ENCODE measurements around the gene DPH3.

DPH3 gene

DNA sequence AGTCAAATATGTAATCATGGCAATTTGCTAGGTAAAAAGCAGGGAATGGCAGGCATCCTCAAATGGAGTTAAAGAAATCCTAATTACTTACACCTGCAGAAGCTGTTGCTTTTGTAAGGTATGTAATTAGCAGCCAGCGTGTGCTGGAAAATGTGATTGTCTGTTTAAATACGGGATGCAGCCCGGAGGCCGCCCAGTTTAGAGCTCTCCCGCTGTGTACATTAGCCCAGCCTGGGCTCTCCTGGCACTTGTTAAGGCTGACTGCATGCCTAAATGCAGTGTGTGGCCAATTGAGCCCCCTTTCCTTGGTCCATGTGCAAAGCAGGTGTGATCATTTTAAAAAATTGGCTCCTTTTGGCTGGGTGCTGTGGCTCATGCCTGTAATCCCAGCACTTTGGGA lies 9.0 kb downstream of the DPH3 start:
- H3K4me3 ChIP-seq (ENCODE audit: low read depth, low read length) = no peak overlapping the region
- TF ChIP-seq, protein P1, sequence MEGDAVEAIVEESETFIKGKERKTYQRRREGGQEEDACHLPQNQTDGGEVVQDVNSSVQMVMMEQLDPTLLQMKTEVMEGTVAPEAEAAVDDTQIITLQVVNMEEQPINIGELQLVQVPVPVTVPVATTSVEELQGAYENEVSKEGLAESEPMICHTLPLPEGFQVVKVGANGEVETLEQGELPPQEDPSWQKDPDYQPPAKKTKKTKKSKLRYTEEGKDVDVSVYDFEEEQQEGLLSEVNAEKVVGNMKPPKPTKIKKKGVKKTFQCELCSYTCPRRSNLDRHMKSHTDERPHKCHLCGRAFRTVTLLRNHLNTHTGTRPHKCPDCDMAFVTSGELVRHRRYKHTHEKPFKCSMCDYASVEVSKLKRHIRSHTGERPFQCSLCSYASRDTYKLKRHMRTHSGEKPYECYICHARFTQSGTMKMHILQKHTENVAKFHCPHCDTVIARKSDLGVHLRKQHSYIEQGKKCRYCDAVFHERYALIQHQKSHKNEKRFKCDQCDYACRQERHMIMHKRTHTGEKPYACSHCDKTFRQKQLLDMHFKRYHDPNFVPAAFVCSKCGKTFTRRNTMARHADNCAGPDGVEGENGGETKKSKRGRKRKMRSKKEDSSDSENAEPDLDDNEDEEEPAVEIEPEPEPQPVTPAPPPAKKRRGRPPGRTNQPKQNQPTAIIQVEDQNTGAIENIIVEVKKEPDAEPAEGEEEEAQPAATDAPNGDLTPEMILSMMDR (IDR thresholded peaks at IDR 0.05; ENCODE audit: borderline replicate concordance, insufficient read depth, low read depth, low read length) = no peak

DNA sequence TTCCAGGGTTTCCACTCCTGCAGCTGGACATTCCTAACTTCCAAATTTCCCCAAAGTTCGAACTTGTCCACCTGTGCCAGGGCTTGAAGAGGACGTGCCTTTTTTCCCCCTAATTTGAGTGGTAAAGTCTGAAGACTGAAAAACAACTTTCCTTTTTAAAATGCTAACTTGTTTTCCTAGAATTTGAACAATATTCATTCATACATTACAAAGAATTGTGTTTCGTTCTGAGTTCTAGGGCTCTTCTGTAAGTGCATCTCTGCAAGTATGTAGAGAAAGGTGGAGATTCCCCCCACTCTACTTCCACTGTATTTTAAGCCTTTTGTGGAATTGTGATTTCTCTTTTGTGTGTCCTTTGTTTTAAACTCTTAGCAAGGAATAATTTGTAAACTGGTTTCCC lies 9.4 kb downstream of the DPH3 start:
- TF ChIP-seq, protein P1 (IDR thresholded peaks at IDR 0.05; ENCODE audit: borderline replicate concordance, insufficient read depth, low read depth, low read length) = no peak
- no peak overlapping the region for H3K4me3 ChIP-seq (ENCODE audit: low read depth, low read length)

DNA sequence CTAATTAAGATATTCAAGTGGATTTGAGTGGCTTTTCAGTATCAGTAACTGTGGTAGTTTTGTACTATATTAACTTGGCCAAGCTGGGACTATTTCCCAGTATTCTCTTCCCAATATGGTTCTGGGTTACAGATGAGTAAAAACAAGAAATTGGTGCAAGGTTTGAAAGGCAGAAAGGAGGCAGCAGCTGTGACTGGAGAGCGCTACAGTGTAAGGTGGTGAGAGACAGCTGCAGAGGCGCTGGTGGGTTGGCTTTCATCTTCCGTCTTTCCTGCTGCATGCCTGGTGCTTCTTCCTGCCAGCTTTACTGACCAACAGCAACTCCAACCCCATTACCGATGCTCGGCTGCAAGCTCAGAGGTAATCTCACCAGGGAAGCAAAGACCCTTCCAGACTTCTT lies 9.8 kb downstream of the DPH3 start:
- TF ChIP-seq, protein P1 (IDR thresholded peaks at IDR 0.05; ENCODE audit: borderline replicate concordance, insufficient read depth, low read depth, low read length) = no peak

DNA sequence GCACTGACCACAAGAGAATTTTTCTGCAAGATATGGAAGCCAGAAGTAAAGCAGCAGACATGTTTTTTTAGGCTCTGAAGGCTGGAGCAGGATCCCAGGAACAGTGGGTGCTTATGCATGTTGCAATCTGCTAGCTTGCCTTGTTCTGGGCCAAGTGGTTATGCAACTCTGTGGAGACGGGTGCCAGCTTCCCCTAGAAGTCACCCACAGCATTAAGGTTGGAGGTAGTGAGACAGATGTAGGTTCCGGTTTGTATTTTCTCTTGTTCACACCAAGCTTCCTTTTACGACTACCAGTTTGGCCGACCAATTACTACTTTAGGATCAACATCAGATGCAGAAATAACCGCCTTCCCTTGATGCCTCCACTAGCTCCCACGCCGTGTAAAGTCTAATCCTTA lies 11.1 kb downstream of the DPH3 start:
- H3K4me3 ChIP-seq (ENCODE audit: low read depth, low read length) = no peak overlapping the region

More for the DNA sequence above, 9.8 kb downstream of the DPH3 start:
- H3K4me3 ChIP-seq (ENCODE audit: low read depth, low read length) = no peak overlapping the region

DNA sequence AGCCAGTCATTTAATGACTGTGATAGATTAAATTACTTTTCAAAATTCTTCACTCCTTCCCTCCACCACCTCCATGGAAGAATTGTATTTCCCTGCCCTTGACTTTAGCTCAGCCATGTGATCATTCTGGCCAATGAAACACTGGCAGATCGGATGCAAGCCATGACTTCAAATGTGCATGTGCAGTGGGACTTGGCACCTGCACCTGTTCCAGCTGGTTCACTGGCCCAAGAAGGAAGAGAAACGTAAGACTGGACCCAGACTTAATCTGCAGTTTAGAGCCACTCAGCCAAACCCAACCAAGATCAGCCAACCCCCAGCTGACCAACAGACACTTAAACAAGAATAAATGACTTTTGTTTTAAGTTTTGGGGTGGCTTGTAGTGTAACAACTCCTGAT lies 11.8 kb downstream of the DPH3 start:
- H3K4me3 ChIP-seq (ENCODE audit: low read depth, low read length) = no peak overlapping the region

More for the DNA sequence above, 11.1 kb downstream of the DPH3 start:
- TF ChIP-seq, protein P1 (IDR thresholded peaks at IDR 0.05; ENCODE audit: borderline replicate concordance, insufficient read depth, low read depth, low read length) = no peak

DNA sequence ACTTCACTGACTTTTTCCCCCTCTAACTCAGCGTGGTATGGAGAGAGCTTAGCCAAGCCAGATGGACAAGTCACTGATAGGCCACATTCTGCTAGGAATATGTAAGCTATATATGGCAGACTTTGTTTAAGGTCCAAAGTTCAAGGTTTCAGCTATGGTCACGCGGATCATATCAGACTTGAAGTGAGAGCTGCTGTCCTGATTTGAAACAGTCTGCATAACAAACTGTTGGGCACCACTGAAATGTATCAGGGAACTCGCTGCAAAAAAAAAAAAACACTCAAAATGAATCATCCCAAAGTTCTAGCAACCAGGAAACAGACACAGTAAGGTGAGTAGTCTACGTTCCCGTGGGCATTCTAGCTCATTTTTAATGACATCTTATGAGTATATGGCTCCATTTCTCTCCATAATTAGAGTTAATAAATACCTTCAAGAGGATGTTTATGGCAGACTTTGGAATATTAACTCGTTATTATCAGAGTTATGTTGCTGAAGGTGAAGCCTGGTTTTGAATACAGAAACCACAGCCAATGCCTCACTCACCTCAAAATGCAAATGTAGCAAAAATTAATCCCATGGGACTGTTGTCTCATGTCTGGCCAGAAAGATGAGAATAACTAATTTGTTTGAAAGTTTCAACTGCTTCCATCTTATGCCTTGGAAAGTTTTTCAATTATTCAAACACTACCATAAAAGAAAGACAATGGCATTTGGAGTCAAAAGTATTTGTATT lies 12.3 kb downstream of the DPH3 start:
- TF ChIP-seq, protein P1 (IDR thresholded peaks at IDR 0.05; ENCODE audit: borderline replicate concordance, insufficient read depth, low read depth, low read length) = no peak
- no peak overlapping the region for H3K4me3 ChIP-seq (ENCODE audit: low read depth, low read length)

More for the DNA sequence above, 11.8 kb downstream of the DPH3 start:
- TF ChIP-seq, protein P1 (IDR thresholded peaks at IDR 0.05; ENCODE audit: borderline replicate concordance, insufficient read depth, low read depth, low read length) = no peak

All from GM12875 (cell line).